Right lobe of liver (tissue), 4 donors: ENCODE data around the gene LDLRAD4.

ENCODE experiments used
- POLR2A ChIP-seq: fragments of 450-650 bp; IDR thresholded peaks from one replicate; pipeline ENCODE4 v1.6.1; 2017; ENCODE audit warnings: antibody characterized with exemption, mild to moderate bottlenecking
- TF ChIP-seq, protein P1 (sequence below), 4 donors: fragments of 200-600 bp in 3 of 4; fragments of 450-650 bp in 1 of 4; IDR thresholded peaks; one replicate each; pipeline versions ENCODE4 v1.5.1 to v1.8.0; 2016 to 2022; ENCODE audit warnings: antibody characterized with exemption in 4 of 4, mild to moderate bottlenecking in 2 of 4
- donor health status: DM: no; HTN: no; CAD: no.
- donor health status: DM: no; HTN: no; CAD: no.
- donor health status: DM: no; HTN: yes; CAD: no.

DNA sequence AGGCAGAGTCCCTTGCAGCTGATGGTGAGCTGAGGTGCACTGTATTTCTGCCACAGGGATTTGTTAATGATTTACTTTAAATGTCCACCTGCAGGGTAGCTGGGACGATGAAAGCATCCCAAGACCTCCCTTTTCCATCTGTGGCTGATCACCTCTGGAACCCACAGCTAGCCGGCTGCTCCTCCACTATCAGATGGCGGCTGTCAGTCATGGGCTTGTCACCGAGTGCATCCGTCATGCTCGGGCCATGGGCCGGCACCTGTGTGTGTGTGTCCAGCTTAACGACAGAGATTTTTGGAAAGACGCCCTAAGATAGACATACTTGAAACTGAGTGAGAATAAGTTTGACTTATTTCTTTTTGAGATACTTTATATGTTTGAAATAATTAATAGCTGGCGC lies 272.6 kb downstream of the LDLRAD4 start:
- TF ChIP-seq, protein P1, sequence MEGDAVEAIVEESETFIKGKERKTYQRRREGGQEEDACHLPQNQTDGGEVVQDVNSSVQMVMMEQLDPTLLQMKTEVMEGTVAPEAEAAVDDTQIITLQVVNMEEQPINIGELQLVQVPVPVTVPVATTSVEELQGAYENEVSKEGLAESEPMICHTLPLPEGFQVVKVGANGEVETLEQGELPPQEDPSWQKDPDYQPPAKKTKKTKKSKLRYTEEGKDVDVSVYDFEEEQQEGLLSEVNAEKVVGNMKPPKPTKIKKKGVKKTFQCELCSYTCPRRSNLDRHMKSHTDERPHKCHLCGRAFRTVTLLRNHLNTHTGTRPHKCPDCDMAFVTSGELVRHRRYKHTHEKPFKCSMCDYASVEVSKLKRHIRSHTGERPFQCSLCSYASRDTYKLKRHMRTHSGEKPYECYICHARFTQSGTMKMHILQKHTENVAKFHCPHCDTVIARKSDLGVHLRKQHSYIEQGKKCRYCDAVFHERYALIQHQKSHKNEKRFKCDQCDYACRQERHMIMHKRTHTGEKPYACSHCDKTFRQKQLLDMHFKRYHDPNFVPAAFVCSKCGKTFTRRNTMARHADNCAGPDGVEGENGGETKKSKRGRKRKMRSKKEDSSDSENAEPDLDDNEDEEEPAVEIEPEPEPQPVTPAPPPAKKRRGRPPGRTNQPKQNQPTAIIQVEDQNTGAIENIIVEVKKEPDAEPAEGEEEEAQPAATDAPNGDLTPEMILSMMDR (IDR thresholded peaks at IDR 0.05): no peak
- TF ChIP-seq POLR2A: no peak
